GM12874 (cell line): ENCODE data around the gene DAPK1.

Source experiments
- TF ChIP-seq, protein P1 (sequence below): IDR thresholded peaks from 2 replicates; pipeline ENCODE4 v1.5.1; 2011; ENCODE audit warnings: low read depth, mild to moderate bottlenecking, control low read depth, low read length, moderate library complexity; ENCODE audit not compliant: insufficient read depth

Gene DAPK1

DNA sequence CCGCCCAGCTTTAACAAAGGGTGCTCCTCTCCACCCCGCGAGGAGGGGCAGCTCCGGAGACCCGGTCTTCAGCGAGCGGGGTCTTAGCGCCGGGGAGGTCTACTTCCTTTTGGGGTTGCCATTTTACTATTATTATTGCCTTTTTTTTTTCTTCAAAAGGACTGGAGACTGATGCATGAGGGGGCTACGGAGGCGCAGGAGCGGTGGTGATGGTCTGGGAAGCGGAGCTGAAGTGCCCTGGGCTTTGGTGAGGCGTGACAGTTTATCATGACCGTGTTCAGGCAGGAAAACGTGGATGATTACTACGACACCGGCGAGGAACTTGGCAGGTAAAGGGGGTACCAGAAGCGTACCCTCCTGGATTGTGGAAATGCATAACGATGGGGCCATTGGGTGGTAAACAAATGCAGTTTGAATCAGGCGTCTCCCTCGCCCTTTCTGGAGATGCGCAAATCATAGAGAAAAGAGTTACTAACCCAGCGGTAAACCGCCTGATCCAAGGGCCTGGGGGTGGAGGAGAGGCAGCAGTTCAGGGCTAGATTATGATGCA lies 1.2 kb downstream of the DAPK1 start:
- TF ChIP-seq, protein P1, sequence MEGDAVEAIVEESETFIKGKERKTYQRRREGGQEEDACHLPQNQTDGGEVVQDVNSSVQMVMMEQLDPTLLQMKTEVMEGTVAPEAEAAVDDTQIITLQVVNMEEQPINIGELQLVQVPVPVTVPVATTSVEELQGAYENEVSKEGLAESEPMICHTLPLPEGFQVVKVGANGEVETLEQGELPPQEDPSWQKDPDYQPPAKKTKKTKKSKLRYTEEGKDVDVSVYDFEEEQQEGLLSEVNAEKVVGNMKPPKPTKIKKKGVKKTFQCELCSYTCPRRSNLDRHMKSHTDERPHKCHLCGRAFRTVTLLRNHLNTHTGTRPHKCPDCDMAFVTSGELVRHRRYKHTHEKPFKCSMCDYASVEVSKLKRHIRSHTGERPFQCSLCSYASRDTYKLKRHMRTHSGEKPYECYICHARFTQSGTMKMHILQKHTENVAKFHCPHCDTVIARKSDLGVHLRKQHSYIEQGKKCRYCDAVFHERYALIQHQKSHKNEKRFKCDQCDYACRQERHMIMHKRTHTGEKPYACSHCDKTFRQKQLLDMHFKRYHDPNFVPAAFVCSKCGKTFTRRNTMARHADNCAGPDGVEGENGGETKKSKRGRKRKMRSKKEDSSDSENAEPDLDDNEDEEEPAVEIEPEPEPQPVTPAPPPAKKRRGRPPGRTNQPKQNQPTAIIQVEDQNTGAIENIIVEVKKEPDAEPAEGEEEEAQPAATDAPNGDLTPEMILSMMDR = no peak

- TF ChIP-seq, protein P1 = no peak
Measured at GRCh38 chr9:87499424-87500017, 1.9 kb downstream of the DAPK1 start.

- TF ChIP-seq, protein P1 = no peak
Measured at GRCh38 chr9:87500491-87501270, 3.0 kb downstream of the DAPK1 start.

GRCh38 chr9:87501806-87502205 lies 4.1 kb downstream of the DAPK1 start:
- TF ChIP-seq, protein P1 = no peak

- TF ChIP-seq, protein P1 = no peak
Measured at GRCh38 chr9:87502391-87503221, 4.9 kb downstream of the DAPK1 start.

DNA sequence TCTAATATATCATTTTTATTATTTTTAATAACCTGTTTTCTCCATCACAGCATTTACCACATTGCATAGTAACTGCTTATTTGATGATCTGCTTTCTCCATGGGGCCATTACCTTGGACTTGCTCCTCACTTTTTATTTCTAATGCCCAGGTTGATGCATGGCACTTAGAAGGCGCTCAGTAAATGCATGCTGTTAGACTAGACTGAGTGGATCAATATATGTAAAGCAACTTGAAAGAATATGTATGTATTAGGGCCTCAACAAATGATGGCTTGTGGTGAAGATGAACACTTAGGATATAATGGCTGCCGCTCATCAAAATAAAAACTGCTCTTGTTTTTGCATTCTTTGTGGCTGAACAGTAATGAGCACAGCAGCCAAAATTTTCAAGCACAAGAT lies 5.8 kb downstream of the DAPK1 start:
- TF ChIP-seq, protein P1 = no peak

DNA sequence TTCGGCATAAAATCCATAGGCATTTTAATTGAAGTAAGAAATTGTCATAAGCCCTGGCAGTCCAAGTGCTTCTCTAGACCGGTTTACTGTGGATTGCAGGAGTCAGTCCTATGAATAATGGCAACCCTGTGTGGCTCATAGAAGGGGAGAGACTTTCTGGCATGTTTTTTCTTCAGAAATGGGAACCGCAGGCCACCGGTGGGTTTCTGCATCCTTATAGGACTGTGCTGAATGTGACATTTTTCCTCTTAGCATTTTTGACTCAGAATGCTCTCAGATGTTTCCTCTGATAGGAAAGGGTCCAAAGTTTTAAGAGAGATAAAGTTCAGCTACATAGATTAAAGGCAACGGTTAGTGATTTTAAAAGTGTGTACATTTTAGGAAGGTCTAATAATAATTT lies 6.3 kb downstream of the DAPK1 start:
- TF ChIP-seq, protein P1 = no peak
